Inflammatory macrophage treated with lipopolysaccharide for 1 hour (primary cell): ENCODE data around the gene KANK2.

Source experiments
- DNase-seq, 2 donors: peaks; one replicate each; pipeline ENCODE4 v3.0.0-alpha.2; 2020 to 2022

KANK2 gene

GRCh38 chr19:11197291-11198174 is at the start of gene KANK2:
TSS of gene KANK2 (minus strand) at chr19:11197545. CDS start at chr19:11194511, 3,034 bp downstream.
- DNase-seq: peak; percentile 43 to 77

GRCh38 chr19:11246941-11247340 is 49.6 kb upstream of the KANK2 start:
- DNase-seq: no peak

GRCh38 chr19:11244846-11245589 is 47.7 kb upstream of the KANK2 start:
- no peak for DNase-seq

- DNase-seq: no peak
These were observed 46.4 kb upstream of the KANK2 start for GRCh38 chr19:11243798-11244169.

GRCh38 chr19:11242864-11243797 is 45.8 kb upstream of the KANK2 start:
- DNase-seq: peak; percentile 74 to 98

GRCh38 chr19:11242025-11242424 is 44.7 kb upstream of the KANK2 start:
- DNase-seq: no peak

GRCh38 chr19:11240008-11240444 is 42.7 kb upstream of the KANK2 start:
- no peak for DNase-seq

- DNase-seq: no peak
These were observed 42.1 kb upstream of the KANK2 start, which contains the start of gene ANGPTL8 for GRCh38 chr19:11239377-11240000. TSS of gene ANGPTL8 (plus strand) at chr19:11239619. CDS start at chr19:11239638, 19 bp downstream.

- DNase-seq: no peak
These were observed 41.5 kb upstream of the KANK2 start for GRCh38 chr19:11238781-11239376.

GRCh38 chr19:11238041-11238440 is 40.7 kb upstream of the KANK2 start:
- no peak for DNase-seq

GRCh38 chr19:11237321-11237720 is 40.0 kb upstream of the KANK2 start:
- DNase-seq: no peak

GRCh38 chr19:11236324-11237301 is 39.3 kb upstream of the KANK2 start:
- no peak for DNase-seq

GRCh38 chr19:11234486-11235075 is 37.2 kb upstream of the KANK2 start:
- DNase-seq: no peak

GRCh38 chr19:11233073-11233472 is 35.7 kb upstream of the KANK2 start:
- DNase-seq: no peak

- DNase-seq: no peak
These were observed 35.2 kb upstream of the KANK2 start for GRCh38 chr19:11232555-11232954.

GRCh38 chr19:11230621-11231386 is 33.5 kb upstream of the KANK2 start:
- DNase-seq: no peak

- DNase-seq: no peak
These were observed 30.0 kb upstream of the KANK2 start for GRCh38 chr19:11227195-11227886.

- DNase-seq: no peak
These were observed 29.4 kb upstream of the KANK2 start for GRCh38 chr19:11226716-11227166.

GRCh38 chr19:11225815-11226214 is 28.5 kb upstream of the KANK2 start:
- DNase-seq: no peak
